Inferior parietal cortex (tissue), 1 donor: Measurements from ENCODE around the gene KIF26B.

Experiments
- DNase-seq: peaks from one replicate; pipeline ENCODE4 v3.0.0-alpha.2; 2016; ENCODE audit errors: extremely low spot score

Gene KIF26B

DNA sequence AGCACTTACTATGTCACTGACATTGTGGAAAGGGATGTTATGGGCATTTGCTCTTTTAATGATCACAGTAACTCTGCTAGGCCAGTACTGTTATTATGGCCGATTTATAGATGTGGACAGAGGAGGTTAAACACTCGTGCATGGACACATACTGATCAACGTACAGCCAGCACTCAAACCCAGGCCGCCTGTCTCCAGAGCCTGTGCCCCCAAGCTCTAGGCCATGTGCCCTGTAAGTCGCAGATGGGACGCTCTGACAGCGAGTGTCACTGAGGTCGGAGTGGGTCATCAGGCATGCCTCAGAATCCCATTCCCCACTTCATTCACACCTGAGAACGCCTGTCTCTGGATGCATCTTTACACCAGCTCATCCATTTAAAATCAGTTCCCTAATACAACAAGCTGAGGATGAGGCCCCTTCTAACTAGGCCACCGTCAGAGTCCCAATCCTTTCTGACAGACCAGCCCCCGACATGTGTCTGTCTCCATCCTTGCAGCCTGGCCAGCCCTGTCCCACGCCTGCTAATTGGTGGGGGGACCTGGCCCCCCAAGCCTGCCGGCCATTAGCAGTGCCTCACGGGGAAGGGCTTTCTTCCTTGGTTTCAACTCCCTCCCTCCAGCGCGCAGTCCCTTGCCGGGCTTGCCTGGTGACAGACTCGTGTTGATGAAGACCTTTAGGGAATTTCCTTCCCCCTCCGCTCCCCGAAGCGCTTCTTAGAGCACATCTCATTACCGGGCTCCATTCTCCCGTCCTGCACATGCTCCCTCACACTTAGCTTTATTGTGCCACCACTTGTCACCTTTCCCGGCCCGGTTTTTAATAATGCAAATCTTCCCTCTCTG is 436.8 kb downstream of the KIF26B start:
- DNase-seq = no peak

DNA sequence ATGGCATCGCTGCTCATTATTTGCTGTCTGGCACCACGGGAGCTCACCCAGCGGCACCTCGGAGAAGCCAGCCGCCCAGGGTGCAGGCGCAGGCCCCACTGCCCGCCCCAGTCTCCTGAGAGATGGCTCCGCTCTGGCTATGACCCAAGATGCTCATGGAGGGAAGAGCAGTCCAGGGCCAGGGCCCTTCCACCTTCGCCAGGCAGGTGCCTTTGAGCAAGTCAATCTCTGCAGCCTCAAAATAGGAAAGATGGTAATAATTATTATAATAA is 437.3 kb downstream of the KIF26B start:
- no peak for DNase-seq

DNA sequence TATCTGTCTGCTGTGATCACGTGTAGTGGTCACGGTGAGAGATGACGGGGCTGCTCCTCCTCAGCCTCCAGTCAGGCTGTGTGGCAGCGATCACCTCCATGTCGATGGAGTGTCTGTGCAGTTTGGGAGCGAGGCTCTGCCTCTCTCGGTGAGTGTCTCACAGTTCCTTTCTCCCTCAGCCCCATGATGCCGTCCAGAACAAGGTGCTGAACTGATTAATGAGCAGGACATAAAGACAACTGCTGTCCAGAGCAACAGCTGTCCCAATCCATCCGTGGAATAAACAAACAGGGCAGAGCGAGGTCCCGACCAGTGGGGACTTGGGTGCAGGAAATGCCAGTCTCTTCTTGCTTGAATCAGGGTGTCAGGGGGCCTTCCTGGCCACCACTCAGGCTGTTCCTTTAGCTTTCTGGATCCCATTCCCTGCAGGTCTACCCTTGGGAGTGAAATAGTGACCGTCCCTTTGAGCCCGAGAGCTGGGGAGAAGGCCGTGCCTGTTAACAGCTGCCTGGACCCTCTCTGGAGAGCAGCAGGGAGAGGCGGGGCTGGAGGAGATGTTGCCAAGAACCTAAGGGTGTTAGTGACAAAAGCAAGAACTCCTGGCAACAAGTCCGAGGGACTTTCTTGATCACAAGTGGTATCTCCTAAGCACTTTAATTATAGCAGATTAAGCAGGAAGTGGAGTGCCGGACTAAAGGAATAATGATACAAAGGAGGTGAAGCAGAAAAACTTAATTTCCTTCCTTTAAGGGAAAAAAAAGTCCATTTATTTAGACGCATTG is 443.9 kb downstream of the KIF26B start:
- DNase-seq = no peak

DNA sequence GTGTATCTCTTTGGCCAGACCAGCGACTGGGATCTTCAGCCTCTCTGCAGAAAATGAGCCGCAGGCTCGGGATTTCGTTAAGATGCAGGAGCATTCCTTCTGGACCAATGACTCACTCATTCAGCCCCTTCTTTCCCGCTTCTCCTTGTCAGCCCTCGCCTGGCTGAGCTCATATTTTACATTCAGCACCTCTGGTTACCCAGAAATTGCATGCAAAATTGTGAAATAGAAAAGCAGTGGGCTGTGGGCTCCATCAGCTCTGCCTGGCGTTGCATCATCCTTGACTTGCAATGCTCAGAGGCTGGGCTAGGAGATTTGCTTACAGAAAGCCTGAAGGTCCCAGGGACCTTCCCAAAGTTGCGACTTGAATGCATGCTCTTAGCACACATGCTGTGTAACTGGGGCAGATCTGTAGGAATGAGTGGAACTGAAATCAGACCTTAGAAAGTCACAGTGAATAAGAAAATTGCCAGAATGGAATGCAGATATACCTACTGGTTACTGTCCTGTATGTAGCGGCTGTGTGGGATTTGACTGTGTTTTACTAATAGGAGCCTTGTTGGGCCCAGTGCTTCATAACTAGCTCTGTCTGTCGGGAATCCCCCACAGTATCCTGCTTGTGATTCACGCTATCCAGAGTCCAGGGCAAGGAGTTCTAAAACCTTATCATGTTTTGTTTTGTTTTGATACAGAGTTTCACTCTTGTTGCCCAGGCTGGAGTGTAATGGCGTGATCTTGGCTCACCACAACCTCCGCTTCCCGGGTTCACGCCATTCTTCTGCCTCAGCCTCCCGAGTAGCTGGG is 444.8 kb downstream of the KIF26B start:
- DNase-seq = peak; percentile 24

DNA sequence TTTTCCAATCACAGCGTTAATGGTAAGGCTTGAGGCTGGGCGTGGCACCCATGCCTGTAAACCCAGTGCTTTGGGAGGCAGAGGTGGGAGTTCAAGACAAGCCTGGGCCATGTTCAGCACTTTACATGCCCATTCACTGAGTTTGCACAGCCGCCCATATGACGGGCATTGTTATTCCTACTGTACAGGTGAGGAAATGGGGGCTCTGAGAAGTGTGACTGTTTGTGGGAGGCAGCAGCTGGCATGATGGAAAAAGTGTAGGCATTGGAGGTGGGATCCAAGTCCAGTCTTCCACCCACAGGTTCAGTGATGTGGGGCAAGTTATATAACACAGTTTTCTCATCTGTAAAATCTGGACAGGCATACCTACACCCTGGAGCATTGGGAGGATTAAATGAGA is 445.9 kb downstream of the KIF26B start:
- no peak for DNase-seq

DNA sequence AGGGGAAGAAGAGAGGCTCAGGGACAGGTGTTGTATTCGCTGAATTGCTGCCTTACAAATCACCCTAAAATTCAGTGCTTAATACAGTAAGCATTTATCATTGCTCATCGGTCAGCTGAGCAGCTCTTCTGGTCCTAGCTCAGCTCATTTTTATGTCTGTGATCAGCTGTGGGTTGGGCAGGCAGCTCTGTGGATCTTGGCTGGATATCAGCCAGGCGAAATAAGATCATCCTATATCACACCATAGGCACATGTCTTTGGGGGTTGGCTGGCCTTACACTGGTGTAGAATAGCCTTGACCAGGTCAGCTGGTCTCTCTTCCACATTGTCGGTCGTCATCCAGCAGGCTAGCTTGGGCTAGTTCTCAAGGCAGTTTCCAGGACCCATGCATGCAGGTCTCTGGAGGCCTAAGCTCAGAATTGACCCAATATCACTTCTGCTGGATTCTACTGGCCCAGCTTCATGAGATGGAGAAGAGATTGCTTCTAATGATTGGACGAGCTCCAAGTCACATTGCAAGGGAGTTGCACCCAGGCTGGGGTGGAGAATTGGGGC is 448.6 kb downstream of the KIF26B start:
- no peak for DNase-seq

DNA sequence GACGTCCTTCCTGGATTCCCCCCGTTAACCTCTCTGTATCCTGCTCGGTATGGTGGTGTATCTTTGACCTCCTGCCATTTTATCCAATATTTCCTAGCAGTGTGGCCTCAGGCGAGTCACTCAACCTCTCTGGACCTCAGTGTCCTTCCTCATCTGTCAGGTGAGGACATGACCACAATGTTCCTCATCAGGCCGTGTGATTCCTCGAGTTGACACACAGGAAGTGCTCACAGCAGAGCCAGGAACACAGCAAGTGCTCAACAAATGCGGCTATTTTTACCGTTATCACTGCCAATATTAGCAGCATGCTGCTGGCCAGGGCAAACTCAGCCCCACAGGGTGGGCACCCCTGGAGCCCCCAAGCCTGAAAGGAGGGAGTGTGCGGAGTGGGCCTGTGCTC is 450.2 kb downstream of the KIF26B start:
- DNase-seq = no peak

DNA sequence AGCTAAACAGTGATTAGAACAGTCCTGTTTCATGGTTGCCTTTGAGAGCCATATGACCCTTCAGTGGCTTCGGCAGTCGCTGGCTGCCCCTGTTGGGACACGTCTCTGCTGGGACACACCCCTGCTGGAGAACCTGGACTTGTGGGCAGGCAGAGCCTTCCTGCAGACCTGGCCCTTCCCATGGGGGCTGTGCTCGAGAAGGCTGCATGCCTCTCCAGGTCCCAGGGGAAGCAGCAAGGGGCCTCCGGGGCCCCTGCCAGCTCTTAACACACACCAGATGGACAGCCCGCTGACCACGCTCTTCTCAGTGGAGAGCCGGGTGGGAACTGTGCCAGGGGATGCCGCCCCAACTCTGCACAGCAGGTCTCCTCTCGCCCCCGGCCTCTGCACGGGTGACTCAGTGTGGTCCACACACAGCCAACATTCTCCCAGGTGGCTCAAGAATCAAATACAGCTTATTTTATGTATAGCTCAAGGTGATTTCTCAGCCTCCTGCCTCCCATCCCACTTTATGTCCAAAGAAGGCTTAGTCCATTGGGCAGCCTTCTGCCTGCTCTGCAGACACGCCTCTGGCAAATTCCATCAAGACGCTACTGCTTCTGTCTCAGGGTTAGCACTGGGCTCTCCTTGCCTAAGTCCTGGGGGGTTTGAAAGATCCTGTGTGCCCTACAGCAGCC is 450.8 kb downstream of the KIF26B start:
- DNase-seq = no peak

DNA sequence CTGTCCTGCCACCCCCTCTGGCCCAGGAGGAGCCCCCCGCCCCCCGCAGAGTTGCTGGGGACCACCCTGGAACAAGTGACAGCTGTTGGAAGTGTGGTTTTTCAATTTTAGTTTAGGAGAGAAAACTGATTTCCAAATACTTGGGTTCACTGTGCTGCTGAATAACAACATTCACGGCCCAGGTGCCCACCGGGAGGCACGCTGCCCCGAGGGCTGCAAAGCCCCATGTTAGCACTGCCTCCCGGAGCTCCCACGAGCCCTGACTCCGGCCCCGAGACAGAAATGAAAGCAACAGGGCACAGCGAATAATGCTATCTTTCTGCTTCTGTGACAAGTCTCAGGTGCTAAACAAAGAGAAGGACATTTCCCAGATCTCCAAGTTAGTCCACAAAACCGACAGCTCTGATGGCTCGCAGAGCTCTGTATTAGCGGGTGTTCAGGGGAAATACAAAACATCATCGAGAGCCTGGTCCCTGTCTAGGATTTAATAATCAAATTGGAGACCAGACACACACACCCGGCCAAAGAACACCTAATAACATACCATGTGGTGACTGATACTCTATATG is 451.5 kb downstream of the KIF26B start:
- DNase-seq = no peak

DNA sequence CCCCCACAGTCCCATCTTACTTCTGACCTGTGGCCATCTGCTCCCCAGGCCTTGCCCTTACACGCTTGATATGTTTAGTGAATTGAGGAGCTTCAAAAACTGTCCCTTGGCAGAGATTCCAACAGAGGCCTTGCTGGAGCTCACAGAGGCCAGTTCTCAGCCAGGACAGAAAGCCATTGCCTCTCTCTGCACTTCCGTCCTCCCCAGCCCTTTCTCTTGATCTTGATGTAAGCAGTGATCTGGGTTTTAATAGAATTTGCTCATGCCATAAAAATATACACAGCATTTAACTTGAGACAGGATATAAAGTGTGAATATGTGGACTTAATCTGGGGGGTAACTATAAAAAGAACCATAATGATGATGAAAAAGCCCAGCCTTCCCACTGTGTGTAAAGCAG is 453.5 kb downstream of the KIF26B start:
- no peak for DNase-seq

DNA sequence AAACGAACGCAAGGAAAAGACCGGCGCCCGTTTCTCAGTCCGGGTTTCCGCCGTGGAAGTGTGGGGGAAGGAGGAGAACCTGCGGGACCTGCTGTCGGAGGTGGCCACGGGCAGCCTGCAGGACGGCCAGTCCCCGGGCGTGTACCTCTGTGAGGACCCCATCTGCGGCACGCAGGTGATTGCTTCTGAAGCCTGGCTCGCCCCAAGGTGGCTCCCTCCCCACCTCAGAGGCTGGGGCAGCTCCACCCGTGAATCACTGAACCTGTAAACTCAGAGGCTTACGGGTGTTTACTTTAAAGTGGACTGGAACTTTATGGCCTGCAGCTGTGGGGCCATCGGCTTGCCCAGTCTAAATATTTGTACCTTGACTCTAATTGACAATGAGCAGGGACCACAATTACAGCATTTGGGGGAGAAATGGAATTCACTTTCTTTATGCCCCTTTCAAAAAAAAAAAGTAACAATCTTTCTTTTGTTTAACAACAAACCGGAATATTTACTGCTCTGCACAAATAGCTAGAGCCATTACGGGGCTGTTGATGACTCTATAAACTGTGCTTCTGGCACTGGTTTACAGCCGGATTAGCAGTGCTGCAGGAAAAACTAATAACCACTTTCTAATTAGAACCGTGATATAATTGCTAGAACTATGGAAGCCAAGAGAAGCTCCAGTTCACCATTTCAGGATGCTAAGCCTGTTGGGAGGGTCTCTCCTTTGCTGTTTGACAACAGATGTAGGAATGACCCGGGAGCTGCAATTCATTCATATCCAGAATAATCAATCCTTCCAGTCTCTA is 454.8 kb downstream of the KIF26B start:
- no peak for DNase-seq

DNA sequence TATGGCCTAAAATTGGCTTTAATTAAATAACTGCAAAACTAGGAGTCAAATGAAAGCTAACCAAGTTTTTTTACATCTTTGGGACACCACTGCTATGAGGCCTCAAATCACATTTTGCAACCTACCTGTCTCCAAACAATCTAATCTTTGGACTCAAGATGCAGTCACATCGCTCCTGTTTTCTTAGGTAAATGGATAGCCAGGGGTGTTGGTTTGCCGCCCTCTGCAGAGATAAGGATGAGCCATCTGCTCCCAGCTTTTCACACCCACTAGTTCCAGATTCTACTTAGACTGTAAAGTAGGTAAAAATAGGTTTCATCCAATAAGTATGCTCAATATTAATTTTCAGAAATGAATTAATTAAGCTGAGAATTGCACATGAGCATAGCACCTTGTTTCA is 456.5 kb downstream of the KIF26B start:
- DNase-seq = no peak

DNA sequence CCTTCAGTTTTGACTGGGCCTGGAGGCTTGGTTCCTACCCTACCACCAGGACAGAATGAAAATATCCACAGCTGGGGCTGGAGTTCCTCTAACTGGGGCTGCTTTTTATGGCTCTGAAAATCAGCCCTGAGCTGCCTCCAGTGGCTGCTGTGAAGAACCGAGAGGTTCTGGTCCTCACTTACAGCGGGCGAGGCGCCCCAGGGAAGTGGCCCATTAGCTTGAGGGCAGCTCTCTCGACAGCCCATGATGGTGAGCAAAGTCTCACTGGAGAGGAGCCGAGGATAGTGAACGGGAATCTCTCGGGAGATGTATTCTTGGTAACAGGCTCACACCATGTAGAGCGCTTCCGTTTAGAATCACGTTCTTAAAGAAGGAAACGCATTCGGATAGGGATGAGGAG is 459.7 kb downstream of the KIF26B start:
- DNase-seq = no peak

DNA sequence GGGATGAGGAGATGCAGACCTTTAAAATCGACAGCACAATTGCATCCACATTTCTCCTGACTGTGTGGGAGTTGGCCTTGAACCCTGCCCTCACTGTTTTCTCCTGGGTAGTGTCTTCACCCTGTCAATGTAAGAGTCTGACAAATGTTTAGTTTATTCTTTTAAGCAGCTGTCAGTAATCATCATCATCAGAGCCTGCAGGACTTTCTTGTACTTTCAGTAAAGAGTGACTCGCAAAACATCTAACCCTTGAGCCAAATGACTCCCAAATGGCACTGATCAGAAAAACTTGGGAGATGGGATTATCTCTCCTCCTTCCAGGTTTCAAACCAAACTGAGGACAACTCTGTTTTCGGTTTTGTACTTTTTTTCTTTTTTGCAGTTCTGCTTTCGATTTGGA is 460.2 kb downstream of the KIF26B start:
- DNase-seq = no peak

DNA sequence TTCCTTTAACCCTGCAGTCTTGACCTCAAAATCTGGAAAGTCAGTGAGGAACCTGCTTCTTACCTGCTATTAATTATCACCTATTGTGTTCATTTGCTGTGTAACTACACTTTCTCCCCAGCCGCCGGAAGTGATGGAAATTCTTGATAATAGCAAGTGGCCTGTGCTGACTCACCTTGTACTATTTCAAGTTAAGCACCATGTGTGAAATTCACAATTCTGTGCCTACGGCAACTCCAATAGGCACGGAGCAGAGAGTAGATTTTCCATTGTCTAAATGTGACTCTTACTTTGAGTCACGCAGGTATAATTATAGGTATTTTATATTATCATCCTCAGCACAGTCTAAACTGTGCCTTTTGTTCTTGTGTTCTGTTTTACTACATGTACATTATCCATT is 466.8 kb downstream of the KIF26B start:
- no peak for DNase-seq

DNA sequence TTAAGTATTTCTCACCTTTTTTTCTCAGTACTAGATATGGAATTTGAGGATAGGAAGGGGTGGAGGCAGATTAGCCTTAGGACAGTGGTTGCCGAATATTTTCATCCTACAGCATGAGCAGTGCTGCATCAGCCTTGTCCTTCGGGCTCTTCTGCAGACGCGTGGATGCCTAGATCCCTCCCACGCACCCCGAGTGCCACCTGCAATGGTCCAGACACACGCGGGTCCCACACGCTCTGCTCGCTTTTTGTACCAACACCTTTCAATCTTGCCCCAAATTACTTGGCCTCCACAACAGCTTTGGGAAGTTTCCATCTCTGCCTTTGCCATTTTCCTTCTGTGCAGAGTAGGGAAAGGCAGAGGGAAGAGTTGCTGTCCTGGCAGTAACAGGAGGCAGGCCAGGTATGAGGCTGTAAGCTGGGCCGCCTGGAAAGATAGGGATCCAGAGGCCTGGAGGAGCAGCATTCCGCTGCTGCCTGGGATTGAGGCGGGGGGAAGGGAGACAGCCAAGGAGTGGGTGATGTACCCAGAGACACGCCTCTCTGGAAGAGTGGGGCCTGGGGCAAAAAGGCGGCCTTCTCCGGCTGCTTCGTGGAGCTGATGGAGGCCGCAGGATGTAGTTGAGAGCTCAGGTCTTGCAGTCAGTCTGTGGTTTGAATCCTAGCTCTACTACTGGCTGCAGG is 467.7 kb downstream of the KIF26B start:
- no peak for DNase-seq

DNA sequence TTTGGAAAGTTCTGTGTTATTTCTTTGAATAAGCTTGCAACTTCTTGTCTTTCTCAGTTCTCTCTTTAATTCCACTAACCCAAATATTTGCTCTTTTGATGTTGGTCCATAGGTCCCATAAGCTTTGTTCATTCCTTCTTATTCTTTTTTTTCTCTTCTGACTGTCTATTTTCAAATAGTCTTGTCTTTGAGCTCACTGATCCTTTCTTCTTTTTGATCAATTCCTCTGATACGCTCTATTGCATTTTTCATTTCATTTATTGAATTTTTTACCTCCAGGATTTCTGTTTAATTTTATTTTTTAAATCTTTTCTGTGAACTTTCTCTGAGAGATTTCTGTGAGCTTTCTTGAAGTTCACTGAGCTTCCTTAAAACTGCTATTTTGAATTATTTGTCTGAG is 486.6 kb downstream of the KIF26B start:
- no peak for DNase-seq

DNA sequence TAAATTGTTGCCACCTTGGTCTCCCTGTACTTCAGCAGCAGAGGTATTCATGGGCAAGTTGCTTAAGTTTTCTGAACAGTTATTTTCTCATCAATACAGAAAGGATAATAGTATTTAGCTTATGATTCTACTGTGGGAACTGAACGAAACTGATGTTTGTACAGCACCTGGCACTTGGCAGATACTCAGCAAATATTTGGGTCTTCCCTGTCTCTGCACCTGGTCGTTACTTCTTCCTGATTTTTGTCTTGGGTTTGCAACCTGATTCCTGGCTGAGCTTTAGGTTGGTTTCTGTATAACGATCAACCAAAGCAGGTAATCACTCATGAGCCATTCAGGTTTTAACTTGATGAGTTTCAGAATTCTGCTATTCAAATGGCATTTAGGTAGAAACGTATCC is 490.6 kb downstream of the KIF26B start:
- no peak for DNase-seq

DNA sequence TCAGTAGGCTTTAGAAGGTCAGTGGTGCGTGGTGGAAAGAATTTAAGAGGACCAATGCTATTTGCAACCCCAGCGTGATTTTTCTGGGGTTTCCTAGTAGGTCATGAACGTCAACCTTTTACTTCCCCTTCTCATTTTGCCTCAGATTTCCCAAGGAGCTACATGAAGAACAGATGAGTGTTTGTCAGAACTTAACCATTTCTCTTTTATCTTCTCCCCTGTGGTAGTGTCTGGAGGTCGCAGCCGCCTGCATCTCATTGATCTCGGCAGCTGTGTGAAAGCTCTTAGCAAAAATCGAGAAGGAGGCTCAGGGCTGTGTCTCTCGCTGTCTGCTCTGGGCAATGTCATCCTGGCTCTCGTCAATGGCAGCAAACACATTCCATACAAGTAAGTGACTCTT is 491.1 kb downstream of the KIF26B start:
- no peak for DNase-seq
